Mesendoderm (in vitro differentiated cells): Measurements from ENCODE around the gene PKP3.
A peak's percentile ranks its signal among the peaks of the same experiment; 100 is the strongest.
"Not testable (repeated sequence)": the region's sequence is repeated elsewhere in the genome, so short reads cannot be mapped to it uniquely, and the experiment has no call there.

ENCODE experiments used
- DNase-seq: peaks from one replicate; pipeline ENCODE4 v3.0.0; 2013
- H2AK5ac ChIP-seq: 2 replicates; pipeline ENCODE4 v1.6.1; 2013; ENCODE audit warnings: low read length, inconsistent platforms
- H2BK120ac ChIP-seq: 2 replicates; pipeline ENCODE4 v1.6.1; 2013; ENCODE audit warnings: low read depth, mild to moderate bottlenecking, low read length, moderate library complexity, mixed read lengths
- H2BK15ac ChIP-seq: replicated peaks from 2 replicates; pipeline ENCODE4 v1.6.1; 2013; ENCODE audit warnings: low read depth, mild to moderate bottlenecking, moderate library complexity
- H2BK5ac ChIP-seq: 2 replicates; pipeline ENCODE4 v1.6.1; 2013; ENCODE audit warnings: low read length, inconsistent platforms
- H3K18ac ChIP-seq: 2 replicates; pipeline ENCODE4 v1.6.1; 2013; ENCODE audit warnings: mild to moderate bottlenecking, low read length, mixed read lengths
- H3K23ac ChIP-seq: one replicate; pipeline ENCODE4 v1.6.1; 2013; ENCODE audit warnings: low read length
- H3K27ac ChIP-seq: 2 replicates; pipeline ENCODE4 v1.5.1; 2013; ENCODE audit warnings: low read depth, mild to moderate bottlenecking, inconsistent platforms, low read length, moderate library complexity
- H3K27me3 ChIP-seq: 2 replicates; pipeline ENCODE4 v1.6.1; 2013; ENCODE audit warnings: low read length, control low read depth, mild to moderate bottlenecking, inconsistent platforms; ENCODE audit not compliant: insufficient read depth, poor library complexity
- H3K36me3 ChIP-seq: 2 replicates; pipeline ENCODE4 v1.6.1; 2013; ENCODE audit warnings: low read length, inconsistent platforms; ENCODE audit not compliant: control insufficient read depth, insufficient read depth
- H3K4ac ChIP-seq: one replicate; pipeline ENCODE4 v1.6.1; 2013; ENCODE audit warnings: low read depth, mild to moderate bottlenecking, low read length, moderate library complexity
- H3K4me1 ChIP-seq: 2 replicates; pipeline ENCODE4 v1.6.1; 2013; ENCODE audit warnings: low read depth, low read length, inconsistent platforms; ENCODE audit not compliant: control insufficient read depth
- H3K4me2 ChIP-seq: 2 replicates; pipeline ENCODE4 v1.6.1; 2013; ENCODE audit warnings: low read length
- H3K4me3 ChIP-seq: 2 replicates; pipeline ENCODE4 v1.5.1; 2013; ENCODE audit warnings: mild to moderate bottlenecking, low read length
- H3K56ac ChIP-seq: one replicate; pipeline ENCODE4 v1.6.1; 2013; ENCODE audit warnings: low read length
- H3K79me1 ChIP-seq: 2 replicates; pipeline ENCODE4 v1.6.1; 2013; ENCODE audit warnings: low read length, inconsistent platforms
- H3K79me2 ChIP-seq: 2 replicates; pipeline ENCODE4 v1.6.1; 2013; ENCODE audit warnings: mild to moderate bottlenecking, low read length; ENCODE audit not compliant: control insufficient read depth, insufficient read depth
- H3K9ac ChIP-seq: 2 replicates; pipeline ENCODE4 v1.6.1; 2013; ENCODE audit warnings: low read length, inconsistent platforms
- H4K5ac ChIP-seq: one replicate; pipeline ENCODE4 v1.6.1; 2013; ENCODE audit warnings: low read length
- H4K8ac ChIP-seq: one replicate; pipeline ENCODE4 v1.6.1; 2013; ENCODE audit warnings: low read depth, mild to moderate bottlenecking, control low read depth, low read length, moderate library complexity
- WGBS: extraction: QIAGEN DNeasy Blood & Tissue Kit; methylation state at CpG from one replicate; pipeline ENCODE4 v1.1.7; 2013; ENCODE audit warnings: low lambda C conversion rate, missing lambda C conversion rate; ENCODE audit not compliant: insufficient coverage; ENCODE audit errors: extremely low coverage; 5-methylcytosine and 5-hydroxymethylcytosine counted together

Gene PKP3

GRCh38 chr11:424766-425165 lies 30.8 kb downstream of the PKP3 start:
- H2BK120ac ChIP-seq, H4K5ac ChIP-seq, H2BK15ac ChIP-seq, H3K56ac ChIP-seq, H3K4me3 ChIP-seq, H3K23ac ChIP-seq, H4K8ac ChIP-seq, H3K27me3 ChIP-seq, H3K36me3 ChIP-seq, H2AK5ac ChIP-seq, H3K18ac ChIP-seq, H3K27ac ChIP-seq, H3K9ac ChIP-seq, H3K4me2 ChIP-seq, H3K4me1 ChIP-seq, H3K4ac ChIP-seq, H3K79me1 ChIP-seq, H2BK5ac ChIP-seq, H3K79me2 ChIP-seq, DNase-seq: not testable (repeated sequence)
- no CpG with 5 or more reads among the region's 45 CpGs for WGBS

- Histone ChIP-seq H2BK120ac (no peak overlapping the region), H3K36me3 (no peaks in the 10 kb centered on the region), H4K8ac (no peak overlapping the region), H3K4me3 (no peak overlapping the region), H3K18ac (no peak overlapping the region), H3K9ac (no peak overlapping the region), H3K23ac (no peak overlapping the region), H2BK5ac (no peak overlapping the region), H4K5ac (no peak overlapping the region), H3K56ac (no peak overlapping the region), H3K27ac (no peak overlapping the region), H2AK5ac (no peak overlapping the region), H3K79me2 (no peaks in the 10 kb centered on the region), H3K4me2 (no peak overlapping the region), H3K4me1 (no peaks in the 10 kb centered on the region), H3K27me3 (no peaks in the 10 kb centered on the region), H2BK15ac (no peak overlapping the region), H3K79me1 (no peaks in the 10 kb centered on the region), H3K4ac (no peak overlapping the region)
- no CpG with 5 or more reads among the region's 4 CpGs for WGBS
- DNase-seq, result no peak
Measured at GRCh38 chr11:425301-425700, 31.3 kb downstream of the PKP3 start.

DNA sequence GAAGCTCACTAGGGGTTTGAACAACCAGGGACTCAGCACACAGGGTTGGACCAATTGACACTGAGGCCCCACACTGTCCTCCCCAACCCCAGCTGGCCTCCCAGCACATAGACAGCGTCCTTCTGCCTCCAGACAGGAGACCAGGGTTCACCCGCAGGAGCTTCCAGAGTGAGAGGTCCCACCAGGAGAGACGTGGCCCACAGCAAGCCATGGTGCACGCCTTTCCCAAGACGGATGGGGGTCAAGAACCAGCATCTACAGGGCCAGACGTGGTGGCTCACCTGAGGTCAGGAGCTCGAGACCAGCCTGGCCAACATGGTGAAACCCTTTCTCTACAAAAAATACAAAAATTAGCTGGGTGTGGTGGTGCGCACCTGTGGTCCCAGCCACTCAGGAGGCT lies 32.8 kb downstream of the PKP3 start:
- Histone ChIP-seq H3K23ac (no peak overlapping the region), H3K56ac (no peak overlapping the region), H3K18ac (no peak overlapping the region), H3K4me1 (no peaks in the 10 kb centered on the region), H3K79me2 (no peaks in the 10 kb centered on the region), H3K4me2 (no peak overlapping the region), H3K4ac (no peak overlapping the region), H2AK5ac (no peak overlapping the region), H3K4me3 (no peak overlapping the region), H2BK5ac (no peak overlapping the region), H2BK15ac (no peak overlapping the region), H4K5ac (no peak overlapping the region), H2BK120ac (no peak overlapping the region), H3K79me1 (no peaks in the 10 kb centered on the region), H4K8ac (no peak overlapping the region), H3K27ac (no peak overlapping the region), H3K9ac (no peak overlapping the region), H3K27me3 (no peaks in the 10 kb centered on the region), H3K36me3 (no peaks in the 10 kb centered on the region)
- DNase-seq, result no peak
- WGBS, result no CpG with 5 or more reads among the region's 8 CpGs

DNA sequence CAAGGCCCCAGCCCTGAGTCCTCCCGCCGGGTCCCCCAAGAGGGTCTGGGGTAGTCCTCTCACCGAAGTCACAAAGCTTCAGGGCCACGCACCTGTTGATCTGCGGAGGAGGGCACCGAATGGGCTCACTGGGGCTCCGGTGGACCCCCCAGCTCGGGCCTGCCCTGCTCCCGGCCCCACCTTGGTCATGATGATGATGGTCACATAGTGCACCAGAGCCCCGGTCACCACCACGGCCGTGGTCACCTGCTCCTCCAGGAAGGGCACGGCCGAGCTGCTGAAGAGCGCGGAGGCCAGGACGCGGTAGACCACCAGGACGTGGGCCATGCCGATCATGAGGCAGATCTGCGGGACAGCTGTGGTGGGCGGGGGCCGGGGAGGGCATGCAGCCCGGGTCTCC lies 34.3 kb downstream of the PKP3 start:
- WGBS, result no CpG with 5 or more reads among the region's 24 CpGs

GRCh38 chr11:429391-429790 lies 35.4 kb downstream of the PKP3 start:
- WGBS, result no CpG with 5 or more reads among the region's 27 CpGs
- no peak overlapping the region for H3K4me2 ChIP-seq

More for the DNA sequence above, 34.3 kb downstream of the PKP3 start:
- Histone ChIP-seq H3K4ac (no peak overlapping the region), H3K4me2 (no peak overlapping the region), H3K36me3 (no peaks in the 10 kb centered on the region), H4K5ac (no peak overlapping the region), H2BK15ac (no peak overlapping the region), H3K4me1 (no peaks in the 10 kb centered on the region), H3K4me3 (no peak overlapping the region), H3K79me1 (no peaks in the 10 kb centered on the region), H3K27me3 (no peaks in the 10 kb centered on the region), H4K8ac (no peak overlapping the region), H2AK5ac (no peak overlapping the region), H3K27ac (no peak overlapping the region), H3K9ac (no peak overlapping the region), H3K23ac (no peak overlapping the region), H3K18ac (no peak overlapping the region), H2BK120ac (no peak overlapping the region), H3K56ac (no peak overlapping the region), H3K79me2 (no peaks in the 10 kb centered on the region), H2BK5ac (no peak overlapping the region)
- no peak for DNase-seq

DNA sequence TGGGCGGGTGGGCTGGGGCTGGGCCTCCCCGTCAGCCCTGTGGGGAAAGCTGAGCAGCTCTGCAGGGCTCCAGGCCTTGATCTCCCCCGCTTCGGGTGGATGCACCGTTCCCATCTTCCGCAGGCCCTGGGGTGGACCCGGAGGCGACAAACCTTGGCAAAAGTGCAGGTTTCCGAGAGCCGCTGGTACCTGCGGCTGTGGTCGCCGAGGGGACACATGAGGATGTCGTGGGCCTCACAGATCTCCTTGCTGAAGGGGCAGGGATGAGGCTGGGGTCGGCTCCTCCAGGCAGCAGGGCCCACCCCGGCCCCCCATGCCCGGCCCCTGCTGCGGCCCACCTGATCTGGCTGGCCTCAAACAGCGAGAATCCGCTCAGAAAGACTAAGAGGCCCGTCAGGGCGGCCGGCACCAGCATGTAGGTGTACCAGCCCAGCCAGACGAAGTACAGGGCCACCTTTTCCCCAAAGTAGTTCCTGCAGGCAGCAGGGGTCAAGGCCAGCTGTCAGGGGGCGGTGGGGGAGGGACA lies 36.0 kb downstream of the PKP3 start:
- Histone ChIP-seq H4K5ac (no peak overlapping the region), H3K9ac (no peak overlapping the region), H3K79me2 (no peaks in the 10 kb centered on the region), H2AK5ac (no peak overlapping the region), H2BK5ac (no peak overlapping the region), H2BK120ac (no peak overlapping the region), H3K27ac (no peak overlapping the region), H3K23ac (no peak overlapping the region), H3K56ac (no peak overlapping the region), H2BK15ac (no peak overlapping the region), H3K4me3 (no peak overlapping the region), H3K18ac (no peak overlapping the region), H3K27me3 (no peaks in the 10 kb centered on the region), H3K4me2 (no peak overlapping the region), H3K4me1 (no peaks in the 10 kb centered on the region), H3K79me1 (no peaks in the 10 kb centered on the region), H3K4ac (no peak overlapping the region), H3K36me3 (no peaks in the 10 kb centered on the region), H4K8ac (no peak overlapping the region)
- DNase-seq, result peak; percentile 37
- whole genome bisulfite sequencing, result no CpG with 5 or more reads among the region's 25 CpGs

More at GRCh38 chr11:429391-429790, 35.4 kb downstream of the PKP3 start:
- H3K36me3 ChIP-seq, result no peaks in the 10 kb centered on the region
- H2BK120ac ChIP-seq, result no peak overlapping the region
- H3K79me2 ChIP-seq, result no peaks in the 10 kb centered on the region
- H3K9ac ChIP-seq, result no peak overlapping the region
- H3K4me3 ChIP-seq, result no peak overlapping the region
- no peaks in the 10 kb centered on the region for H3K4me1 ChIP-seq
- no peak overlapping the region for H4K5ac ChIP-seq
- H3K27ac ChIP-seq, result no peak overlapping the region
- H3K79me1 ChIP-seq, result no peaks in the 10 kb centered on the region
- H4K8ac ChIP-seq, result no peak overlapping the region
- no peak overlapping the region for H2AK5ac ChIP-seq
- no peak overlapping the region for H2BK15ac ChIP-seq
- H3K56ac ChIP-seq, result no peak overlapping the region
- H3K27me3 ChIP-seq, result no peaks in the 10 kb centered on the region
- H3K18ac ChIP-seq, result no peak overlapping the region
- no peak overlapping the region for H3K23ac ChIP-seq
- H2BK5ac ChIP-seq, result no peak overlapping the region
- no peak overlapping the region for H3K4ac ChIP-seq
- DNase-seq, result no peak
